ENCODE data around the gene AGPAT4. TPM values are rescaled to one million over a fixed set of nuclear protein-coding genes. Genes with fewer than 3 reads are reported as not detected.

The AGPAT4 gene
- total RNA-seq, 2 donors from 2014 or later = 61.0 to 61.1 TPM

DNA sequence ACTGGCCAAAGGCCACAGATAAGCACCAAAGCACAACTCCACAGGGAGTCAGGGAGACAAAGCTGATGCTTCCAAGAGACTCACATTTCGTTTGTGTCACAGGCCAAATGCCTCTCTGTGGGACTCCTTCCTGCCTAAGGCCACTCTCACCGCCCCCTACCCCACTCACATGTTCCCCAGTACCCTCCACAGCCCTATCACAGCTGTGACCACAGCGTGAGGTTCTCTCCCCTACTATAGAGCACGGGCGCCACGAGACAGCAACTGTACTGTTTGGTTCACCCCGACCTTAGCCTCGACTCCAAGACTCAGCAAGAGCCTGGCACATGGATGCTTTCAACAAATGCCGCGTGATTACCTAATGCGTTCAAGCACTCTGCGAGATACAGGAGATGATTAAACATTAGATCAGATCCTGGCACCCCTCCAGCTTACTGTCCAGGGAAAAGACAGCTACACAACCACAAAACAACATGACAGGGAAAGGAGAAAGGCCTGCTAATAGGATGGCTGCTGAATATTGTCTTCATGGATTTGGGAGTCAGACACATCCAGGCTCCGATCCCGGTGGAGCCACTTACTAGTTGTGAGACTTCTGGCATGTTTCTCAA, 105.5 kb downstream of the AGPAT4 start:
- peak; percentile 83 for DNase-seq
- Mint-ChIP-seq H3K4me1 (peaks cover 24% of the 10 kb centered on the region), H3K27ac (peak overlapping the region; percentile 92), H3K4me3 (peak overlapping the region; percentile 21), H3K9me3 (peaks cover 5% of the 10 kb centered on the region), H3K27me3 (ENCODE audit: insufficient read depth) (no peaks in the 10 kb centered on the region), H3K36me3 (ENCODE audit: low read depth) (peaks cover 62% of the 10 kb centered on the region)
- Histone ChIP-seq H3K36me3 (ENCODE audit: control insufficient read depth, insufficient read depth, low read length) (peaks cover 43% of the 10 kb centered on the region), H3K4me3 (ENCODE audit: low read length) (peak overlapping the region; percentile 61), H3K9ac (ENCODE audit: extremely low read depth, low read length, poor library complexity, severe bottlenecking) (peak overlapping the region; percentile 45), H3K27ac (ENCODE audit: low read depth, low read length) (peak overlapping the region; percentile 69), H3K9me3 (ENCODE audit: control insufficient read depth, low read length) (peaks cover 4% of the 10 kb centered on the region), H3K4me1 (ENCODE audit: control insufficient read depth, insufficient read depth, low read length) (peaks cover 13% of the 10 kb centered on the region), H3K27me3 (ENCODE audit: control insufficient read depth, insufficient read depth, low read length, poor library complexity, severe bottlenecking) (no peaks in the 10 kb centered on the region)
- WGBS, 2 experiments (ENCODE audit: insufficient coverage in 1 of 2, insufficient read length in 1 of 2) = 53 to 60% methylated on average over 12 to 14 of the region's 14 CpGs
- no peak for TF ChIP-seq CTCF (conservative IDR thresholded peaks at IDR 0.05)

DNA sequence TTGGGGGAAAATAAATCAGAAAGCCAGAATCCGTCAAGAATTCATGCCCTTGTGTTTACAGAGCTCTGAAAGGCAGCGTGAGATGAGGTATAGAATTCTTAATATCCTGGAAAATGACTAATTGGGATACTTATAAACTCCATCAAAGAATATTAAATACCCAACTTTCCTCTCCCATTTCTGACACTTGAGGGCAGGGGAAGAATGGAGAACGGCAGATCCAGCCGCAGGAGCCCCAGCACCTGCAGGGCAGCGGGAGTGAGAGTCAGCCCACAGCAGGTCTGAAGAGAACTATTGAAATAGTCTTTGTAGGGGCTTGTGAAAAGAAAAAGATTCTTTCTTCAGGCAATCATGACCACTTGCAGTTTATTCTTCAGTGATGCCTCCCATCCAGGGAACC, 107.2 kb downstream of the AGPAT4 start:
- no peak overlapping the region for H3K9ac ChIP-seq (ENCODE audit: extremely low read depth, low read length, poor library complexity, severe bottlenecking)
- Mint-ChIP-seq H3K4me3 (no peak overlapping the region), H3K27me3 (ENCODE audit: insufficient read depth) (no peaks in the 10 kb centered on the region), H3K4me1 (peaks cover 24% of the 10 kb centered on the region), H3K9me3 (no peaks in the 10 kb centered on the region), H3K27ac (no peak overlapping the region), H3K36me3 (ENCODE audit: low read depth) (peaks cover 70% of the 10 kb centered on the region)
- H3K27ac ChIP-seq (ENCODE audit: low read depth, low read length) = no peak overlapping the region
- no peaks in the 10 kb centered on the region for H3K27me3 ChIP-seq (ENCODE audit: control insufficient read depth, insufficient read depth, low read length, poor library complexity, severe bottlenecking)
- no peak for DNase-seq
- TF ChIP-seq CTCF (conservative IDR thresholded peaks at IDR 0.05) = no peak
- H3K4me3 ChIP-seq (ENCODE audit: low read length) = no peak overlapping the region
- 67 to 88% methylated on average over 3 to 5 of the region's 5 CpGs for WGBS, 2 experiments (ENCODE audit: insufficient coverage in 1 of 2, insufficient read length in 1 of 2)
- peaks cover 59% of the 10 kb centered on the region for H3K36me3 ChIP-seq (ENCODE audit: control insufficient read depth, insufficient read depth, low read length)
- H3K9me3 ChIP-seq (ENCODE audit: control insufficient read depth, low read length) = no peaks in the 10 kb centered on the region
- H3K4me1 ChIP-seq (ENCODE audit: control insufficient read depth, insufficient read depth, low read length) = peaks cover 13% of the 10 kb centered on the region

DNA sequence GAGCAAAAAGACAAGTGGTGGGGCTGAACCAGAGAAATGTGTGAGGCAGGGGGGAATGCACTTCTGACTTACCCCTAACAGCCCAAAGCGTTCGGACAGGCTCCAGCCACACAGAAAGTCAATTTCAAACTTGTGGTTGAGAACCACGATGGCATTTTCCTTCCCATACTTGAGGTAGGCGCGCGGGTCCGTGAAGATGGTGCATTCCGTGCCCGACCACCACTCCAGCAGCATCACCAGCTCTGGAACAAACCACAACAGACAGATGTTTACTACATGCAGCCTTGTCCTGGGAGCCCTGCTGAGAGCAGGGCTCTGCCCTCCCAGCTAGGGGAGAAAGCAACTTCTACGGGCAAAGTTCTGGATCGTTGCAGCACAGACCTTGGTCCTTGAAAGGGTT, 107.7 kb downstream of the AGPAT4 start:
- Histone ChIP-seq H3K4me3 (ENCODE audit: low read length) (no peak overlapping the region), H3K4me1 (ENCODE audit: control insufficient read depth, insufficient read depth, low read length) (peaks cover 13% of the 10 kb centered on the region), H3K27ac (ENCODE audit: low read depth, low read length) (no peak overlapping the region), H3K9ac (ENCODE audit: extremely low read depth, low read length, poor library complexity, severe bottlenecking) (no peak overlapping the region), H3K9me3 (ENCODE audit: control insufficient read depth, low read length) (no peaks in the 10 kb centered on the region), H3K27me3 (ENCODE audit: control insufficient read depth, insufficient read depth, low read length, poor library complexity, severe bottlenecking) (no peaks in the 10 kb centered on the region), H3K36me3 (ENCODE audit: control insufficient read depth, insufficient read depth, low read length) (peaks cover 64% of the 10 kb centered on the region)
- H3K9me3 Mint-ChIP-seq = no peaks in the 10 kb centered on the region
- H3K27ac Mint-ChIP-seq = no peak overlapping the region
- no peak overlapping the region for H3K4me3 Mint-ChIP-seq
- no peak for TF ChIP-seq CTCF (conservative IDR thresholded peaks at IDR 0.05)
- peaks cover 24% of the 10 kb centered on the region for H3K4me1 Mint-ChIP-seq
- peaks cover 71% of the 10 kb centered on the region for H3K36me3 Mint-ChIP-seq (ENCODE audit: low read depth)
- 92% methylated on average over 4 to 11 of the region's 11 CpGs for WGBS, 2 experiments (ENCODE audit: insufficient coverage in 1 of 2, insufficient read length in 1 of 2)
- no peaks in the 10 kb centered on the region for H3K27me3 Mint-ChIP-seq (ENCODE audit: insufficient read depth)
- DNase-seq = no peak
